Endothelial cell of umbilical vein (primary cell): ENCODE data around the gene SMOC1. TPM values are rescaled to one million over a fixed set of nuclear protein-coding genes. Genes with fewer than 3 reads are reported as not detected.

Source experiments
- BruUV-seq: library from RNA; stranded (reverse); fragments of 400-500 nt; replicated peaks from 2 replicates; lab custom pipeline; 2021; lab: Mats Ljungman, UMichigan
- CTCF ChIA-PET: fragments of 300-600, 350-600 bp; sonication (Branson Sonifier 250); formaldehyde crosslinking; loops from one replicate; lab custom pipeline; 2021; ENCODE audit warnings: antibody characterized with exemption, inconsistent platforms; lab: Charles Lee
- POLR2A ChIA-PET: fragments of 300-600, 350-600 bp; sonication (Branson Sonifier 250); formaldehyde crosslinking; loops from one replicate; lab custom pipeline; 2021; ENCODE audit warnings: antibody characterized with exemption, inconsistent platforms; lab: Charles Lee
- DNase-seq: peaks from one replicate; pipeline ENCODE4 v3.0.0-alpha.2; 2011; ENCODE audit warnings: low read depth, low spot score
- FAIRE-seq: peaks from 2 replicates; lab custom pipeline; 2011; peaks lifted over from hg19 to GRCh38; lab: Jason Lieb, UNC
- H2AFZ ChIP-seq: 2 replicates; pipeline ENCODE4 v1.6.0; 2012; ENCODE audit warnings: low read depth, low read length, control low read depth, inconsistent platforms
- H3K27ac ChIP-seq: 2 replicates; pipeline ENCODE4 v1.5.1; 2011; ENCODE audit warnings: low read depth, mild to moderate bottlenecking, control low read depth, low read length, moderate library complexity; ENCODE audit not compliant: insufficient read depth
- H3K27me3 ChIP-seq, 2 experiments: 2 replicates each; pipeline versions ENCODE4 v1.6.0 to v1.6.1; 2011; ENCODE audit warnings: low read length in 2 of 2, mixed read lengths in 1 of 2; ENCODE audit not compliant: control insufficient read depth in 2 of 2, insufficient read depth in 2 of 2
- H3K36me3 ChIP-seq, 2 experiments: 2 replicates in 1 of 2; 3 replicates in 1 of 2; pipeline ENCODE4 v1.5.1; 2011; ENCODE audit warnings: low read length in 2 of 2, mild to moderate bottlenecking in 1 of 2, moderate library complexity in 1 of 2; ENCODE audit not compliant: control insufficient read depth in 2 of 2, insufficient read depth in 2 of 2; ENCODE audit errors: extremely low read depth in 1 of 2
- H3K4me1 ChIP-seq: 3 replicates; pipeline ENCODE4 v1.5.1; 2011; ENCODE audit warnings: mild to moderate bottlenecking, low read length; ENCODE audit not compliant: control insufficient read depth, insufficient read depth; ENCODE audit errors: extremely low read depth
- H3K4me2 ChIP-seq: 2 replicates; pipeline ENCODE4 v1.6.1; 2011; ENCODE audit warnings: low read length, control low read depth, mixed read lengths; ENCODE audit not compliant: insufficient read depth
- H3K4me3 ChIP-seq, 3 experiments: fragments of 200-600 bp in 1 of 3; sonication (generic), shearing (Covaris generic) in 1 of 3; replicated peaks in 1 of 3; 2 replicates each; pipeline ENCODE4 v1.5.1; 2011 to 2016; ENCODE audit warnings: control low read depth in 3 of 3, low read length in 3 of 3, mild to moderate bottlenecking in 2 of 3, inconsistent platforms in 1 of 3, low read depth in 1 of 3, moderate library complexity in 1 of 3; ENCODE audit not compliant: insufficient read depth in 1 of 3
- H3K79me2 ChIP-seq: 2 replicates; pipeline ENCODE4 v1.6.0; 2012; ENCODE audit warnings: low read length, inconsistent platforms; ENCODE audit not compliant: control insufficient read depth, insufficient read depth
- H3K9ac ChIP-seq: replicated peaks from 2 replicates; pipeline ENCODE3; 2011; ENCODE audit warnings: low read length, control low read depth; ENCODE audit not compliant: insufficient read depth; ENCODE audit errors: extremely low read depth
- H3K9me1 ChIP-seq: replicated peaks from 3 replicates; pipeline ENCODE4 v1.6.0; 2011; ENCODE audit warnings: mild to moderate bottlenecking, low read length; ENCODE audit not compliant: control insufficient read depth, insufficient read depth; ENCODE audit errors: extremely low read depth
- H3K9me3 ChIP-seq: replicated peaks from 2 replicates; pipeline ENCODE4 v1.5.1; 2012; ENCODE audit warnings: low read length, inconsistent platforms; ENCODE audit not compliant: control insufficient read depth, insufficient read depth
- H4K20me1 ChIP-seq: replicated peaks from 2 replicates; pipeline ENCODE3; 2011; ENCODE audit warnings: mild to moderate bottlenecking, low read length; ENCODE audit not compliant: control insufficient read depth, insufficient read depth; ENCODE audit errors: extremely low read depth
- GATA2 ChIP-seq: IDR thresholded peaks from 2 replicates; pipeline ENCODE4 v1.7.0; 2011; ENCODE audit warnings: low read depth, mild to moderate bottlenecking, moderate library complexity, mixed read lengths, low read length; ENCODE audit not compliant: insufficient read length, insufficient read depth
- JUN ChIP-seq: IDR thresholded peaks from 2 replicates; pipeline ENCODE4 v1.6.1; 2011; ENCODE audit warnings: borderline replicate concordance, low read depth; ENCODE audit not compliant: insufficient read length, insufficient read depth
- POLR2A ChIP-seq: IDR thresholded peaks from 2 replicates; pipeline ENCODE4 v1.6.1; 2012; ENCODE audit warnings: low read depth, mild to moderate bottlenecking, control low read depth, low read length
- dilution Hi-C: fragments of 300-500 bp; cut with MboI; formaldehyde crosslinking; loops from one replicate; pipeline ENCODE4 v1.15.0; 2019; ENCODE audit warnings: low sequenced_read_pairs; ENCODE audit not compliant: extremely low pct_ligation_motif_present
- intact Hi-C: fragments of 100-400 bp; cut with micrococcal nuclease; formaldehyde crosslinking; loops from one replicate; pipeline ENCODE4 v1.10.0; 2022
- polyA plus RNA-seq, 4 experiments: library from polyadenylated mRNA; depleted of rRNA in 3 of 4; stranded (reverse) in 3 of 4; unstranded in 1 of 4; fragments of >200 nt; gene quantifications; 2 replicates each; pipeline versions ENCODE4 v1.2.1 to v1.2.3, GENCODE V29; 2011 to 2012; ENCODE audit warnings: missing spikeins in 1 of 4
- total RNA-seq: library from RNA; stranded (reverse); gene quantifications from 2 replicates; pipeline ENCODE4 v1.2.3, GENCODE V29; 2021

The SMOC1 gene
- total and polyA plus RNA-seq, 2 donors (not counting 3 experiments of a cell fraction or from before 2014, with no cell fraction given) = 0.97 to 1.1 TPM

DNA sequence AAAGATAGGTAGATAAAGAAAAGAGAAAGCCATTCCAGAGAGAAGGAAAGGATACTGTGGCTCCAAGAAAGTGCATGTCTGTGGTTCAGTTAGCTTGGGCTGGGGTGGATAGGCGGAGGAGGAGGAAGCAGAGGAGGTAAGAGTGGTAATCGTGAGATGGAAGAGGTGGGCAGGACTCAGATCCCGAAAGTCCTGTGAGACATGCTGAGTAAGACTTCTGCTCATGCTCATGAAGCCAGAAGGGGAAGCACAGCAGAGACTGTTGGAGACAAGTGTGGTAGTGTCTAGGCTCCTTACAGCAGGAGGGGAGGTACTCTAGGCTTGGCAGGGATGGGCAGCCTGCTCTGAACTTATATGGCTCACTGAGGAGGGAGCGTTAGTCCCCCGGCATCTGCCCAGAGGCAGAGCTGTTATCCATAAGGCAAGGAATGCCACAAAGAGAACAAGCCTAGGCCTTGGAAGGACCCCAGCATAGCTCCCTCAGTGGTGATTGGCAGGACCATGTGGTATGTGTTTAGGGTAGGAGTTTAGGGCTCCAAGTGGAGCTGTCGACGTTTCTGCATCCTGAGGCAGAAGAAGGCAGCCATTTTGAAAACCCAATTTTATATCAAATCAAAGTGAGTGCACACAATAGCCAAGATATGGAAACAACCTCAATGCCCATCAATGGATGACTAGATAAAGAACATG is 135.3 kb downstream of the SMOC1 start:
- Histone ChIP-seq H3K9me3 (no peaks in the 10 kb centered on the region), H3K36me3 (no peaks in the 10 kb centered on the region), H3K9me1 (no peaks in the 10 kb centered on the region), H3K27ac (no peak overlapping the region), H4K20me1 (no peaks in the 10 kb centered on the region), H3K4me3 (no peak overlapping the region), H3K79me2 (no peaks in the 10 kb centered on the region), H3K4me2 (no peak overlapping the region), H3K9ac (no peak overlapping the region), H2AFZ (no peak overlapping the region), H3K27me3 (no peaks in the 10 kb centered on the region), H3K4me1 (no peaks in the 10 kb centered on the region)
- ChIA-PET CTCF (interaction anchor here (0.9 to 8.8 kb wide), 7 partner anchors 10 to 284 kb away, joined by 3 to 69 read pairs (median 5); partner anchors contain the start of gene SMOC1), POLR2A (no interaction called here)
- FAIRE-seq = no peak
- no peak for TF ChIP-seq GATA2
- dilution Hi-C loops (no loop called here), intact Hi-C loops (loop anchor here (5.0 kb wide), 1 partner anchor 282 kb away; no protein-coding TSS in a partner anchor)
- no peak for DNase-seq
- BruUV-seq = no TSS peak

DNA sequence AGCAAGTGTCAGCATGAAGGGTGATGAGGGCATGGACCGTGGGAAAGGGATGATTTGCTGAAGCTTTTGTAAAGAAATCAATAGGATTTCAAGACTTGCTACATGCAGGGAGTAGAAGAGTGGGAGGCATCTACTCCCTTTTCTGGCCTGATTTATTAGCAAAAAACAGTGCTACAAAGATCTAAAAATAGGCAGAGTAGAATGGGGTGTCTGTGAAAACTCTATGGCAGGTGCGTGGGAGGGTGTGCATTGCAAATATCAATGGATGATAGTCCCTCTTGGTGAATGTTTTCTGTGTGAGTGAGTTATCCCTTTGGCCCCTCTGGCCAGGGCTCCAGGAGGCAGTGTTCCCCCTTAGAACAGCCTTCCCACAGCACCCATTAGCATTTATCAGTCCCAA is 139.0 kb downstream of the SMOC1 start:
- H2AFZ ChIP-seq = no peak overlapping the region
- no peak for FAIRE-seq

More for the DNA sequence above, 139.0 kb downstream of the SMOC1 start:
- intact Hi-C loops (no loop called here), dilution Hi-C loops (no loop called here)
- ChIA-PET POLR2A (no interaction called here), CTCF (interaction anchor here (2.2 to 8.8 kb wide), 2 partner anchors 9 to 200 kb away, joined by 9 to 69 read pairs; no protein-coding TSS in a partner anchor)
- H3K4me2 ChIP-seq = no peak overlapping the region
- H3K4me1 ChIP-seq = peaks cover 2% of the 10 kb centered on the region
- no peaks in the 10 kb centered on the region for H3K79me2 ChIP-seq
- H3K27ac ChIP-seq = no peak overlapping the region
- BruUV-seq = no TSS peak
- no peaks in the 10 kb centered on the region for H4K20me1 ChIP-seq
- DNase-seq = no peak
- H3K9ac ChIP-seq = no peak overlapping the region
- H3K27me3 ChIP-seq = no peaks in the 10 kb centered on the region
- no peak overlapping the region for H3K4me3 ChIP-seq
- H3K9me3 ChIP-seq = no peaks in the 10 kb centered on the region
- H3K9me1 ChIP-seq = no peaks in the 10 kb centered on the region
- no peaks in the 10 kb centered on the region for H3K36me3 ChIP-seq
- no peak for TF ChIP-seq JUN
- no peak for TF ChIP-seq POLR2A
- TF ChIP-seq GATA2 = no peak
